Keratinocyte (primary cell): ENCODE data around the gene ELK3. TPM values are rescaled to one million over a fixed set of nuclear protein-coding genes. Genes with fewer than 3 reads are reported as not detected.

Experiments
- DNase-seq: peaks from one replicate; pipeline ENCODE4 v3.0.0-alpha.2; 2011; ENCODE audit warnings: low read depth, missing footprints, low spot score
- FAIRE-seq: peaks from 2 replicates; lab custom pipeline; 2011; peaks lifted over from hg19 to GRCh38; lab: Jason Lieb, UNC
- H2AFZ ChIP-seq: 2 replicates; pipeline ENCODE4 v1.6.0; 2012; ENCODE audit warnings: low read length, control low read depth, inconsistent platforms; ENCODE audit not compliant: control insufficient read depth
- H3K27ac ChIP-seq: 2 replicates; pipeline ENCODE4 v1.5.1; 2011; ENCODE audit warnings: low read length; ENCODE audit not compliant: control insufficient read depth, insufficient read depth
- H3K27me3 ChIP-seq: 3 replicates; pipeline ENCODE4 v1.6.0; 2011; ENCODE audit warnings: low read length; ENCODE audit not compliant: control insufficient read depth, insufficient read depth; ENCODE audit errors: extremely low read depth
- H3K36me3 ChIP-seq, 2 experiments: 2 replicates in 1 of 2; 3 replicates in 1 of 2; pipeline ENCODE4 v1.5.1; 2011; ENCODE audit warnings: low read length in 2 of 2, mild to moderate bottlenecking in 1 of 2; ENCODE audit not compliant: control insufficient read depth in 2 of 2, insufficient read depth in 2 of 2; ENCODE audit errors: extremely low read depth in 1 of 2
- H3K4me1 ChIP-seq: 3 replicates; pipeline ENCODE4 v1.5.1; 2011; ENCODE audit warnings: low read length; ENCODE audit not compliant: control insufficient read depth, insufficient read depth; ENCODE audit errors: extremely low read depth
- H3K4me2 ChIP-seq: 3 replicates; pipeline ENCODE4 v1.6.0; 2011; ENCODE audit warnings: low read depth, low read length; ENCODE audit not compliant: control insufficient read depth, insufficient read depth; ENCODE audit errors: extremely low read depth
- H3K4me3 ChIP-seq, 3 experiments: fragments of 200-600 bp in 1 of 3; sonication (generic) in 1 of 3; 2 replicates in 2 of 3; 3 replicates in 1 of 3; pipeline ENCODE4 v1.5.1; 2011 to 2016; ENCODE audit warnings: low read length in 3 of 3, mild to moderate bottlenecking in 3 of 3, control low read depth in 2 of 3, inconsistent platforms in 1 of 3, low read depth in 1 of 3, mixed read lengths in 1 of 3, mixed run types in 1 of 3, moderate library complexity in 1 of 3; ENCODE audit not compliant: control insufficient read depth in 2 of 3, insufficient read depth in 2 of 3; ENCODE audit errors: extremely low read depth in 1 of 3
- H3K79me2 ChIP-seq: 2 replicates; pipeline ENCODE4 v1.6.0; 2012; ENCODE audit warnings: low read length; ENCODE audit not compliant: control insufficient read depth, insufficient read depth
- H3K9ac ChIP-seq: 3 replicates; pipeline ENCODE4 v1.6.0; 2011; ENCODE audit warnings: low read length; ENCODE audit not compliant: control insufficient read depth, insufficient read depth; ENCODE audit errors: extremely low read depth
- H3K9me1 ChIP-seq: 3 replicates; pipeline ENCODE4 v1.6.0; 2011; ENCODE audit warnings: low read length; ENCODE audit not compliant: control insufficient read depth, insufficient read depth; ENCODE audit errors: extremely low read depth
- H3K9me3 ChIP-seq: 2 replicates; pipeline ENCODE4 v1.5.1; 2012; ENCODE audit warnings: low read depth, low read length; ENCODE audit not compliant: control insufficient read depth
- H4K20me1 ChIP-seq: 3 replicates; pipeline ENCODE4 v1.6.0; 2011; ENCODE audit warnings: low read length; ENCODE audit not compliant: control insufficient read depth, insufficient read depth; ENCODE audit errors: extremely low read depth
- EZH2 ChIP-seq: IDR thresholded peaks from one replicate; pipeline ENCODE4 v1.6.1; 2012; ENCODE audit warnings: inconsistent platforms, mild to moderate bottlenecking, low read length, moderate library complexity
- dilution Hi-C: fragments of 300-500 bp; cut with MboI; formaldehyde crosslinking; loops from one replicate; pipeline ENCODE4 v1.7.0; 2020; ENCODE audit warnings: low sequenced_read_pairs; ENCODE audit not compliant: extremely low pct_ligation_motif_present
- polyA plus RNA-seq, 5 experiments: library from polyadenylated mRNA; depleted of rRNA in 3 of 5; stranded (reverse) in 3 of 5; stranded (forward) in 1 of 5; unstranded in 1 of 5; fragments of >200 nt; gene quantifications; 1 replicate in 1 of 5; 2 replicates in 3 of 5; 3 replicates in 1 of 5; pipeline versions ENCODE4 v1.2.1 to v1.2.3, GENCODE V29; 2011 to 2012; ENCODE audit warnings: missing spikeins in 2 of 5, low read depth in 1 of 5, low replicate concordance in 1 of 5
- TF ChIP-seq, protein P1 (sequence below), 3 experiments: IDR thresholded peaks in 1 of 3; conservative IDR thresholded peaks in 1 of 3; optimal IDR thresholded peaks in 1 of 3; 2 replicates in 2 of 3; 3 replicates in 1 of 3; pipeline versions ENCODE3 to v1.5.1; 2011; ENCODE audit warnings: low read length in 3 of 3, mild to moderate bottlenecking in 3 of 3, moderate library complexity in 2 of 3, control low read depth in 1 of 3, inconsistent platforms in 1 of 3; ENCODE audit not compliant: insufficient read depth in 2 of 3; ENCODE audit errors: extremely low read depth in 1 of 3

Gene ELK3
- polyA plus RNA-seq, 1 donor (not counting 4 experiments of a cell fraction or from before 2014, with no cell fraction given), result 28.2 TPM

DNA sequence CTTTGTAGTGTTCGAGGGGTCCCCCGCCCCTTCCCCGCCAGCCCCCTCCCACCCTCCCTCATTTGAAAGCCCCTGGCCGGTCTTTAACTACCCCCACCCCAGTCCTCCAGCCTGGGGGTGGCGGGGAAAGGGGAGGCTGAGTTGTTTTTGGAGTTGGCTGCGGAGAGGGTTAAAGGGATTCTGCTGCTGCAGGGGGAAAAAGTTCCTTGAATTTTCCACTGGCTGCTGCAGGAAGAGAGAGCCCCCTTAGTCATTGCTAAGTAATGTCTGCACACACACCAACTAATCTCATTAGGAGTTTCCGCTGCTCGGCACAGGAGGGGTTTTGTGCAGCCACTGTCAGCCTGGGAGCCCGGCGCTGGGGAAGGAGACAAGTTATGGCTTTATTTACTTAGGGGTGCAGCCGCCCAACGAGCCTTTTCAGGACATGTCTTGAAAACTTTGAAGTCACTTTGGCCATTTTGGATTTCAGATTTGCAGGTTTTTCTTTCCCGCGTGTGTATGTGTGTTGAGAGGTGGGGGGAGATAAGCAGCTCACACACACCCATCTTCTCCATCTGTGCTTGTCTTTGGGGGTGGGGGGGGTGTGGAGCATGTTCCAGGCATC lies 1.8 kb downstream of the ELK3 start:
- Histone ChIP-seq H3K4me2 (peak overlapping the region; percentile 85), H3K9me3 (no peaks in the 10 kb centered on the region), H3K36me3 (no peaks in the 10 kb centered on the region), H3K9ac (peak overlapping the region; percentile 96), H3K27me3 (no peaks in the 10 kb centered on the region), H3K79me2 (peaks cover 48% of the 10 kb centered on the region), H2AFZ (no peak overlapping the region), H3K4me3 (peak overlapping the region; percentile 67 to 91 (median 69)), H3K4me1 (peaks cover 33% of the 10 kb centered on the region), H3K27ac (peak overlapping the region; percentile 99), H4K20me1 (no peaks in the 10 kb centered on the region), H3K9me1 (no peaks in the 10 kb centered on the region)
- TF ChIP-seq, protein P1, sequence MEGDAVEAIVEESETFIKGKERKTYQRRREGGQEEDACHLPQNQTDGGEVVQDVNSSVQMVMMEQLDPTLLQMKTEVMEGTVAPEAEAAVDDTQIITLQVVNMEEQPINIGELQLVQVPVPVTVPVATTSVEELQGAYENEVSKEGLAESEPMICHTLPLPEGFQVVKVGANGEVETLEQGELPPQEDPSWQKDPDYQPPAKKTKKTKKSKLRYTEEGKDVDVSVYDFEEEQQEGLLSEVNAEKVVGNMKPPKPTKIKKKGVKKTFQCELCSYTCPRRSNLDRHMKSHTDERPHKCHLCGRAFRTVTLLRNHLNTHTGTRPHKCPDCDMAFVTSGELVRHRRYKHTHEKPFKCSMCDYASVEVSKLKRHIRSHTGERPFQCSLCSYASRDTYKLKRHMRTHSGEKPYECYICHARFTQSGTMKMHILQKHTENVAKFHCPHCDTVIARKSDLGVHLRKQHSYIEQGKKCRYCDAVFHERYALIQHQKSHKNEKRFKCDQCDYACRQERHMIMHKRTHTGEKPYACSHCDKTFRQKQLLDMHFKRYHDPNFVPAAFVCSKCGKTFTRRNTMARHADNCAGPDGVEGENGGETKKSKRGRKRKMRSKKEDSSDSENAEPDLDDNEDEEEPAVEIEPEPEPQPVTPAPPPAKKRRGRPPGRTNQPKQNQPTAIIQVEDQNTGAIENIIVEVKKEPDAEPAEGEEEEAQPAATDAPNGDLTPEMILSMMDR (optimal IDR thresholded peaks at IDR 0.05 in 1 of 3, IDR thresholded peaks at IDR 0.05 in 1 of 3, conservative IDR thresholded peaks at IDR 0.05 in 1 of 3; ENCODE audit: extremely low read depth in 1 of 3, insufficient read depth in 2 of 3, low read length in 3 of 3), result no peak
- no peak for TF ChIP-seq EZH2
- dilution Hi-C loops, result no loop called here
- DNase-seq (no peak), FAIRE-seq (no peak)

DNA sequence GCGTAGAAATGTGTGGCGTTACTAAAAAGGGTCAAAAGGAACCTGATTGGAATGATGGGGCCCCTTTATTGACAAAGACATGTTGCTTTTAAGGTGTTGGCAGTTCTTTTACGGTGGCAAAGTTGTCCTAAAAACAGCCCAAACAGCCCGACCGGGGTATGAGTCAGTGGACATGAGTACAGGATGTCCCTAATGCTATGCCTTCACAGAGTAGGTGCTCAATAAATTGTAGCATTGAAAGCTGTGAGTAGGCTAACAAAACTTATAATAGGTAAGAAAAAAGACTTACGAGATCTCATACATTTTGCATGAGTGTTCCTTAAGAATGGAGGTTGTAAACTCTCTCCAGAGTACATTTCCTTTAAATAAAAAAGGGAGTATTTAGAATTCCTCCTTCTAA lies 2.6 kb downstream of the ELK3 start:
- Histone ChIP-seq H2AFZ (no peak overlapping the region), H3K27me3 (no peaks in the 10 kb centered on the region), H3K27ac (peak overlapping the region; percentile 99), H3K9me3 (no peaks in the 10 kb centered on the region), H4K20me1 (no peaks in the 10 kb centered on the region), H3K36me3 (peaks cover under 1 to 1% of the 10 kb centered on the region in 2 experiments), H3K4me3 (peak overlapping the region; percentile 67 to 91 (median 69)), H3K4me1 (peaks cover 33% of the 10 kb centered on the region), H3K79me2 (peaks cover 57% of the 10 kb centered on the region), H3K9ac (peak overlapping the region; percentile 96), H3K4me2 (peak overlapping the region; percentile 85), H3K9me1 (no peaks in the 10 kb centered on the region)
- DNase-seq (no peak), FAIRE-seq (peak; percentile 91)
- no peak for TF ChIP-seq EZH2
- TF ChIP-seq, protein P1 (optimal IDR thresholded peaks at IDR 0.05 in 1 of 3, IDR thresholded peaks at IDR 0.05 in 1 of 3, conservative IDR thresholded peaks at IDR 0.05 in 1 of 3; ENCODE audit: extremely low read depth in 1 of 3, insufficient read depth in 2 of 3, low read length in 3 of 3), result no peak
- dilution Hi-C loops, result no loop called here
